ENCODE measurements around the gene CUEDC1.

Gene CUEDC1

GRCh38 chr17:57957886-57958285, 2.7 kb upstream of the CUEDC1 start:
- no peak for DNase-seq (ENCODE audit: low spot score)

DNA sequence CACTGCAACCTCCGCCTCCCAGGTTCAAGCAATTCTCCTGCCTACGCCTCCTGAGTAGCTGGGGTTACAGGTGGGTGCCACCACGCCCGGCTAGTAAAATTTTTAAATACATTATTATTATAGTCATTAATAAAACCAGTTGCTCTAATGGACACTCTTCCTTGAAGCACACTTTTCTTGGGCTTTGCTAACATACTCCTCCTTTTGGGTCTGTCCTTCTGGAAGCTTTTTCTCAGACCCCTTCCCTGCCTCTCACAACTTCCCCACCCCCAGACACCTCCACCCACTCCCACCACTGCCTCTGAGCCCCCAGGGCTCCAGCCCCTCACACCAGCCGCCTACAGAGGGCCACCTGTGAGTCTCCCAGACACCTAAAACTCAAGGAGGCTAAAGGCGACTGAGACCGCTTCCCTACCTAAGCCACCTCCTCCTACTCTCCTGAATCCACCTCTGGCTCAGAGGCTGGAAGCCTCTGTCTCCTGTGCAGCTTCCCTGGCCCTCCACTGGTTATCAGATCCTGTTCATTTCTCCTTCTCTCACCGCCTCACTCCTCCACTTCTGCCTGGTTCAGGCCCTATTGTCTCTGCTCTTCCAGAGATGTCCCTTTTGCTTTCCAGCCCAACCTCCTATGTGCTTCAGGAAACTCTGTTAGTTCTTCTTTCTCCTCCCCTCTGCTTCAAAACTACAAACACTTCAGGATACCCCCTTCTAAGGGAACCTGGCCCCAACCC, 2.1 kb upstream of the CUEDC1 start:
- no peak for DNase-seq (ENCODE audit: low spot score)

GRCh38 chr17:57956291-57957119, 1.3 kb upstream of the CUEDC1 start:
- no peak for DNase-seq (ENCODE audit: low spot score)

DNA sequence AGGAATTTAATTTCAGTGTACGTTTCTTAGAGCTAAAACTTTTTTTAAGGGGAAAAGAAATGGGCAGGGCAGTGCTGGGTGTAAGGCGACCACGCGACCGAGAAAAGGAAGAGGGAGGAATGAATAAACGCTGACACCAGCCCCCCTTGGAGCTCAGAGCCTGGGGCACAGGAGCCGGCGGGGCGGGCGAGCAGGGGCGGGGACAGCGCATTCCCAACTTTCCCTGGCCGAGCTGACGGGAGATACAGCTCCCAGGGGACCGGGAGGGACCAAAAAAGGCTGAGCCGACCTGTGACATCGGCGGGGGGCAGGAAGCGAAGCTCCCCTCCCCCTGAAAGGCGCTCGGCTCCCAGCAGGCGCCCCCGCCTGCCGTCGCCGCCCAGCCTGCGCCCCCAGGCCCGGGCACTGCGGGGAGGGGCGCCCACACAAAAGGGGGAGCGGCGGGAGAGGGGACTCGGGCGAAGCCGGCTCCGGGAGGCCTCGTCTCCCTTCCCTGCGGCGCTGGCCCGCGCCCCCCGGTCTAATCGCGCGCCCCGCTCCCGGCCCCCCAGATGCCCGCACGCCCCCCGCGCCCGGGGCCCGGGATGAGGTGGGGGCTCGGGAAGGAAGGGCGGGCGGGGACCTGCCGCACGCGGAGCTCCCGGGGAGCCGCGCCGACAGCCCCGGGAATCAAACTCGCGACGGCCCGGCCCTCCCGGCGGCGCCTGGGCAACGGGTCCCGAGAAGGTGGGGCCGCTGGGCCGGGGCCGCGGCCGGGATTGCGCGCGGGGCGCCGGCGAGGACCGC, 622 bp downstream of the CUEDC1 start:
- peak; percentile 87 for DNase-seq (ENCODE audit: low spot score)

DNA sequence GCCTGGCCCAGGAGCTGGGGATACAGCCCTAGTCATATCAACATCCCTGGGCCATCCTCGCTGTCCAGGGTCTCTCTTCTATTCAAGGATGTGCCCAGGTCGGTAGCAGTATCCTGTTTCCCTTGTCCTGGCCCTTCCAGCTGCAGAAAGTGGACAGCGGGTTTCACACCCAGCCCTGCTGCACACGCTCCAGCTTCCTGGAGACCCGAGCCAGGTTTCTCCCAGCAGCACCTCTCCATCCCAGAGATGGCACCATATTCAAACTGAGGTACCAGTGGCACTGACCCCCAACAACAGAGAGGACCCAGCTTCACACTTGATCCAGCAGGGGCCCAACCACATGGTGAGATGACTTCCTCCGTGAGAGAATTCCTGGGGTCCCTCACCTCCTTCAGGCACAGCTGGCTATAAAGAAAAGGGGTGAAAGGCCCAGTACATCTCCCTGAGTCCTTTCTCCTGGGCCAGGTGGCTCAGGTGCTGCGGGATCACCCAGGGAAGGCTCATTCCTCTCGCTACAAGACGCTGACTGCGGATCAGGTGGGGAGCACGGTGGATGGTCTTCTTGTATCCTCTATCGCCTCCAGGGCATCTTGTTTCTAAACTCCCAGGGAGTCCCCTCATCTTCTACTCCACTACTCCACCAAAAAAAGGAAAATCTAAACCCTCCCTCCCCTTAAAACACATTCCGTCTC, 1.4 kb downstream of the CUEDC1 start:
- DNase-seq (ENCODE audit: low spot score), result no peak

- DNase-seq (ENCODE audit: low spot score), result no peak
Observed at GRCh38 chr17:57953219-57953618, 2.0 kb downstream of the CUEDC1 start.

DNA sequence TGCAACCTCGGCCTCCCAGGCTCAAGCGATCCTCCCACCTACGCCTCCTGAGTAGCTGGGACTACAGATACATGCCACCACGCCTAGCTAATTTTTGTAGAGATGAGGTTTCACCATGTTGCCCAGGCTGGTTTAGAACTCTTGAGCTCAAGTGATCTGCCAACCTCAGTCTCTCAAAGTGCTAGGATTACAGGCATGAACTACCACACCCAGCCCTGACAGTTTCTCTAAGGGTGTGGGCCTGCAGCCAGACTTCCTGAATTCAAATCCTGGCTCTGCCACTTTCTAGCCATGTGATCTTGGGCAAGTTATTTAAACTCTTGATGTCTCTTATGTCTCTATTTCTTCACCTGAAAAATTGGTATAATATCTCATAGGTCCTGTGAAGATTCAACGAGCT, 5.6 kb downstream of the CUEDC1 start:
- no peak for DNase-seq (ENCODE audit: low spot score)

GRCh38 chr17:57948555-57949420, 6.4 kb downstream of the CUEDC1 start:
- peak; percentile 100 for DNase-seq (ENCODE audit: low spot score)

DNA sequence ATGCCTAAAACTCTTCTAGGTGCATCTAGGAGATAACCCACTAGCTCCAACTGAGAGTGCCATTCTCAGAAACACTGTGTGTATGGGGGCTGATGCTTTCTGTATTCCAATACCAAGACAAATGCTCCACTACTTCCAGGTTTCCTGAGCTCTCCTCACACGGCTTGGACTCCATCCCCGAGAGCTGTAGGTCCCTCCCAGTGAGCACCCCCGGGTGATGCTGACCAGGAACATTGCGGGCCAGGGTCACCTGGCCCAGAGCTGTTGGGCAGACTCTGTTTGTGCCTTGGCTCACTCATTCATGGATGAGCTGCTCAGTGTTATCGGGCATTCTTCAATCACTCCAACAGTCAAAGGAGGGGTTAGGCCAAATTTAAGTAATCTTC, 7.0 kb downstream of the CUEDC1 start:
- DNase-seq (ENCODE audit: low spot score), result no peak

DNA sequence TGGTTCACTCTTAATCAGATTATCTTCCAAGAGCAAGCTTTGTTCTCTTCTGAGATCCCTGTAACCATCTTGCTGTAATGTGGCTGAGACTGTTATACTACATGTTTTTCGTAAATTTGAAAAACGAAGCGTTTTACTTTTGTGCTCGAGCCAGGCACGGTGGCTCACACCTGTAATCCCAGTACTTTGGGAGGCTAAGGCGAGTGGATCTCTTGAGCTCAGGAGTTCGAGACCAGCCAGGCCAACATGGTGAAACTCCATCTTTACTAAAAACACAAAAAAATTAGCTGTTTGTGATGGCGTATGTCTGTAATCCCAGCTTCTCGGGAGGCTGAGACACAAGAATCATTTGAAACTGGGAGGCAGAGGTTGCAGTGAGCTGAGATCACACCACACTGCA, 7.8 kb downstream of the CUEDC1 start:
- no peak for DNase-seq (ENCODE audit: low spot score)

DNA sequence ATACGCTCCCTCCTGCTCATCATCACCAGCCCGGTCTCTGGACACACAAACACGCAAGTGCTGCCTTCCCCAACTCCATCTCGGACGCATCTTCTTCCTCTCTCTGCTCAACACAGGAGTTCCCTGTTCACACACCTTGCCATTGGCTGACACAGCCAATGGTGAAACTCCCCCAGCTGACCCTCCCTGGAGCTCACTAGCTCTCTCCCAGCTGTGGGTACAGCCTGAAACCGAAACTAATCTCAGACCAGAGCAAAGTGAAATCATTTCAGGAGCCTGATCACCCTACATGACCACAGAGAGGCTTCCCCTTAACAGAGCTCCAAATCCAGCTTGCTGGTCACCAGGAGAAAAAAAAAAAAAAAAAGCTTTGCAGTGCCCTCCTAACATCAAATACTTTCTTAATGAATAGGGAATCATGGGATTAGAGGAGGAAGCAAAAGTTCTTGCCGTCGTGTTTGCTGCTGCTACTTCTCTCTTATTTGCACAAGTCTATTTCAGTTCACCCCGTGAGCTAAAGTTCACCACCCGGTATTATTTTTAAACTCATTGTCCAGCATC, 8.3 kb downstream of the CUEDC1 start:
- DNase-seq (ENCODE audit: low spot score), result peak; percentile 96

- peak; percentile 63 for DNase-seq (ENCODE audit: low spot score)
Observed at GRCh38 chr17:57945996-57946797, 9.0 kb downstream of the CUEDC1 start.

GRCh38 chr17:57944908-57945307, 10.3 kb downstream of the CUEDC1 start:
- no peak for DNase-seq (ENCODE audit: low spot score)

DNA sequence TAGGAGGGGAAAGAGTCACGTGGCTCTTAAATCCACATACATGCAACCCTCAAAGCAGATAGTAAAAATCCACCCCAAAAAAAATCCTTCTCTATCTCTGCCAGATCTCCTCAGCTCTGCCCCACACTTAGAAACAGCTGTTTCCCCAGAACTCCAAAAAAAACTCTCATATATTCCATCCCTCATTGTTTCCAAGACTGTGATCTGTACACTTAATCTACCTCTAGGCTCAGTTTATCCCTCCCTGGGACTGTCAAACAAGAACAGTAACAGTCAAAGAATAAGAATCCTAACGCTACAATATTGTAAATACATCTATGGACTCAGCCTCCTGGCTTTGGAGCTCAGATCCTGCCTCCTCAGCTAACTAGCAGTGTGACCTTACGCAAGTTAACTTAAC, 11.6 kb downstream of the CUEDC1 start:
- no peak for DNase-seq (ENCODE audit: low spot score)

DNA sequence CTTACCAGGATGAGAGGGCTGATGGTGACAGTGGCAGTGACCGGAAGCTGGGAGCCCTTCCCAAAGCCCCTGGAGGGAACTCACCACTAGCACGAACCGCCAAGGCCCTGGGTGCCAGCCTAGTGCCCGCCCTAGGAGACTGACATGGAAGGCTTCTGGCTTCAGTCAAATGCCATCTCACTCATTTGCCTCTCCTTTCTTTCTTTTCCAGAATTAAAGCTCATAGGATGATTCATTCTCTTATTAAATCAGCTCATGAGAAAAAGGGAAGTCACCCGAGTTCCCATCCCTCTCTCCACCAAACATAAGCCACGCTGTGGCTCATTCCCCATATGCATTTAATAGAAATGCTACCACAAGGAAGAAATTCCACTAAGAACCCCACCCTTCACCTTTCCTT, 12.1 kb downstream of the CUEDC1 start:
- DNase-seq (ENCODE audit: low spot score), result peak; percentile 63

DNA sequence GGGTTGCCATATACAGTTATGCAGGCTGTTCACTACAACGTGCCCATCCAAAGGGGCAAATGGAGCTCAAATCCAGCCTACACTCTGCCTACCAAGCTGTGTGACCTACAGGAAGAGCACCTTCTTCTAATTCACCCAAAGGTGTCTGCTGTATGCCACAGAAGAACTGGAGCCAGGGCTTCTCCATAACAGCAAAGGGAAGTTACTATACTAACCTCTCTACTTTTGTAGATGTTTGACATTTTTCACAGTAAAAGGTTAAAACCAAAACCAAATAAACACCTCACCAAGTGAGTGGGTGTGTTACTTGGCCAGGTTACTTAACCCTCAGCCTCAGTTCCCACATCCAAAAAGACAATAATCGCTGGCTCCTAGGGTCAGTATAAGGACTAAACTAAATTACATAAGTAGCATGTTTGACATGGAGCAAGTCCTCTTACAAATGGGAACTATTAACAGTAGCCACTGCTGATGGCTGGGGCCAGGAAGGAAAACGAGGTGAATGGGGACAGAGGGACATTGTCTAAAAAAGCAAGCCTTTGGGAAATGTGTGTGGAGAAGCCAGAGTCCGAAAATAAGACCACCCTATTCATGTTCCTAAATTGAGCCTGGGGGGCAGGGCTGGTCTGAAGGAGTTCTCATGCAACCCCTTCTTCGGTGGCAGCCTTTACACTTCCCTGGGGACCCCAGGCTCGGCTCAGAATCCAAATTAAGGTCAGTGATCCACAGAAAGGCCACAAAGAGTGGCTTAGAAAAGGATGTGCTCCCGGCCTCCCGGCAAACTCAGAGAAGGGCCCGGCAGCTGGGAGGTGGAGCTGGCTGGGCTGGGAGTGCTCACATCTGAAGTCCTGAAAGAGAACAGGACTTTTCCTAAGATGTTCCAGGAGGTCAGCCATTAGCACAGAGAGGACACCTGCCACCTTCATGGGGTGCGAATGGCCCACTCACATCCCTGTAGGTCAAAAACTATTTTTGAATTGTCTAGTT, 13.5 kb downstream of the CUEDC1 start:
- DNase-seq (ENCODE audit: low spot score), result no peak

- peak; percentile 61 for DNase-seq (ENCODE audit: low spot score)
Observed at GRCh38 chr17:57940653-57941329, 14.4 kb downstream of the CUEDC1 start.

- no peak for DNase-seq (ENCODE audit: low spot score)
Observed at GRCh38 chr17:57940231-57940630, 15.0 kb downstream of the CUEDC1 start.
